Inflammatory macrophage treated with lipopolysaccharide for 1 hour (primary cell): ENCODE measurements around the gene IL21.

Experiments used
- DNase-seq, 2 donors: peaks; one replicate each; pipeline ENCODE4 v3.0.0-alpha.2; 2020 to 2022

The IL21 gene

GRCh38 chr4:122632396-122633143, 11.7 kb upstream of the IL21 start:
- no peak for DNase-seq

GRCh38 chr4:122625156-122625555, 4.3 kb upstream of the IL21 start:
- DNase-seq, result no peak

- no peak for DNase-seq
These were observed 3.3 kb upstream of the IL21 start for GRCh38 chr4:122624205-122624604.

- no peak for DNase-seq
These were observed 2.8 kb upstream of the IL21 start for GRCh38 chr4:122623637-122624166.

GRCh38 chr4:122622400-122622799, 1.5 kb upstream of the IL21 start:
- no peak for DNase-seq

- no peak for DNase-seq
These were observed 1.3 kb downstream of the IL21 start for GRCh38 chr4:122619611-122620010.

- DNase-seq, result no peak
These were observed 3.0 kb downstream of the IL21 start for GRCh38 chr4:122617597-122618593.

- no peak for DNase-seq
These were observed 3.8 kb downstream of the IL21 start for GRCh38 chr4:122616915-122617596.

- no peak for DNase-seq
These were observed 6.2 kb downstream of the IL21 start for GRCh38 chr4:122614621-122615020.

GRCh38 chr4:122612540-122612939, 8.3 kb downstream of the IL21 start:
- no peak for DNase-seq

GRCh38 chr4:122606364-122607043, 14.4 kb downstream of the IL21 start:
- no peak for DNase-seq

GRCh38 chr4:122604146-122604545, 16.7 kb downstream of the IL21 start:
- no peak for DNase-seq

GRCh38 chr4:122603156-122603574, 17.7 kb downstream of the IL21 start:
- no peak for DNase-seq

- DNase-seq, result no peak
These were observed 18.4 kb downstream of the IL21 start for GRCh38 chr4:122602277-122603142.

- DNase-seq, result no peak
These were observed 29.7 kb downstream of the IL21 start for GRCh38 chr4:122591196-122591595.

GRCh38 chr4:122588453-122589238, 32.2 kb downstream of the IL21 start:
- peak; percentile 18 to 31 for DNase-seq

- DNase-seq, result peak; percentile 43 to 50
These were observed 36.3 kb downstream of the IL21 start for GRCh38 chr4:122584519-122584918.

GRCh38 chr4:122583906-122584305, 37.0 kb downstream of the IL21 start:
- DNase-seq, result peak; percentile 45 to 47

- peak; percentile 17 to 68 for DNase-seq
These were observed 42.8 kb downstream of the IL21 start for GRCh38 chr4:122577808-122578781.
